Heart right ventricle (tissue), 16 donors: Measurements from ENCODE around the gene LGR4. TPM values are rescaled to one million over a fixed set of nuclear protein-coding genes. Genes with fewer than 3 reads are reported as not detected.

Experiments used
- ATAC-seq, 8 donors: fragments of 200-7000 bp; cut with Tn5 transposase; one replicate each; pipeline ENCODE4 v1.9.1; 2020; ENCODE audit warnings: mild to moderate bottlenecking in 8 of 8, moderate library complexity in 8 of 8, moderate number of reproducible peaks in 1 of 8
- DNase-seq, 2 donors: peaks; one replicate each; pipeline ENCODE4 v3.0.0-alpha.2; 2020
- H3K27ac ChIP-seq, 10 donors: fragments of 200-600 bp; sonication (generic) in 2 of 10; one replicate each; pipeline versions ENCODE4 v1.5.0 to v1.8.0; 2020 to 2022; ENCODE audit warnings: mild to moderate bottlenecking in 3 of 10
- H3K27me3 ChIP-seq, 7 donors: fragments of 200-600 bp; one replicate each; pipeline ENCODE4 v1.8.0; 2021 to 2022; ENCODE audit warnings: mild to moderate bottlenecking in 2 of 7
- H3K36me3 ChIP-seq, 9 donors: fragments of 200-600 bp; sonication (generic) in 1 of 9; one replicate each; pipeline versions ENCODE4 v1.5.0 to v1.8.0; 2020 to 2022; ENCODE audit warnings: mild to moderate bottlenecking in 2 of 9
- H3K4me1 ChIP-seq, 9 donors: fragments of 200-600 bp; sonication (generic) in 1 of 9; one replicate each; pipeline versions ENCODE4 v1.5.0 to v1.8.0; 2020 to 2022; ENCODE audit warnings: mild to moderate bottlenecking in 4 of 9
- H3K4me3 ChIP-seq, 10 donors: fragments of 200-600 bp; sonication (generic) in 2 of 10; one replicate each; pipeline versions ENCODE4 v1.5.0 to v1.8.0; 2020 to 2022; ENCODE audit warnings: mild to moderate bottlenecking in 7 of 10, moderate library complexity in 2 of 10
- H3K9me3 ChIP-seq, 11 donors: fragments of 200-600 bp in 10 of 11; sonication (generic) in 2 of 11; one replicate each; pipeline versions ENCODE4 v1.5.0 to v1.8.0; 2013 to 2022; ENCODE audit warnings: mild to moderate bottlenecking in 2 of 11, control low read depth in 1 of 11, moderate library complexity in 1 of 11
- WGBS, 2 donors: extraction: QIAGEN DNeasy Blood & Tissue Kit; methylation state at CpG; one replicate each; pipeline ENCODE4 v1.1.7; 2013; ENCODE audit warnings: inconsistent platforms in 1 of 2; 5-methylcytosine and 5-hydroxymethylcytosine counted together
- intact Hi-C, 10 donors: fragments of 100-400 bp; cut with DNase I; formaldehyde crosslinking; loops; one replicate each; pipeline versions ENCODE4 v1.11.1 to v1.14.2; 2022
- polyA plus RNA-seq, 2 donors: library from polyadenylated mRNA; stranded (reverse); fragments of 200-250 nt; gene quantifications; one replicate each; pipeline ENCODE4 v1.2.3, GENCODE V29; 2013
- total RNA-seq, 10 donors: library from RNA; stranded (reverse); fragmentation: NEBNext Ultra II Directional in 3 of 10; extraction: Animal tissue kit (Norgen Biotek cat#: 25700) in 3 of 10; gene quantifications; one replicate each; pipeline versions ENCODE4 v1.2.1 to v1.2.4, GENCODE V29; 2021 to 2023
- TF ChIP-seq, protein P1 (sequence below), 9 donors: fragments of 200-600 bp; sonication (generic) in 2 of 9; IDR thresholded peaks; one replicate each; pipeline versions ENCODE4 v1.5.0 to v1.8.0; 2021 to 2022; ENCODE audit warnings: antibody characterized with exemption in 9 of 9, mild to moderate bottlenecking in 5 of 9, moderate library complexity in 1 of 9
- donor health status: Arrhythmogenic right ventricular cardiomyopathy.
- donor health status: ischemic (EF 13 %, LVEDD 7.1; RV severe dilation, severe dysfunction).
- donor health status: healthy with polysubstance abuse.
- donor health status: DM: no; HTN: yes; CAD: no.
- donor health status: DM: no; HTN: no; CAD: no.
- donor health status: ischemic (EF 25% LVEDD 6.9; RV normal size, moderate dysfunction).
- donor health status: ischemic (EF 25% LVEDD 5.7; RV mildly dilated, moderate dysfunction).
- donor health status: healthy.
- donor health status: DM: yes; HTN: yes; CAD: no.
- donor health status: Ischemic cardiomyopathy.
- donor health status: ischemic (EF 35%, LVEDD 5.7; RV mildly dilated, moderate dysfunction).
- donor health status: nonischemic (EF 11% LVEDD 7.7; RV severe dilation, severe dysfunction).
- donor health status: DM: yes; HTN: yes; CAD: no.
- donor health status: PGD.
- donor health status: ischemic (EF 29% LVEDD 5.4; RV normal size, mild dysfunction).
- donor health status: nonischemic (EF 23%, LVEDD 6.1; RV moderate dilation, normal function).

LGR4 gene
- total and polyA plus RNA-seq, 12 donors = 6.0 to 41.0 (median 21.7) TPM

GRCh38 chr11:27380771-27381170, 91.8 kb downstream of the LGR4 start:
- no peak for ATAC-seq
- 96 to 98% methylated on average over 2 of the region's 2 CpGs for WGBS, 2 donors
- no peak for DNase-seq
- Histone ChIP-seq H3K4me1 (peaks cover 0 to 20% (median 0%) of the 10 kb centered on the region in 9 donors), H3K27ac (no peak overlapping the region), H3K27me3 (no peaks in the 10 kb centered on the region), H3K9me3 (no peaks in the 10 kb centered on the region), H3K36me3 (peaks cover 0 to 80% (median 0%) of the 10 kb centered on the region in 9 donors), H3K4me3 (no peak overlapping the region)
- TF ChIP-seq, protein P1, sequence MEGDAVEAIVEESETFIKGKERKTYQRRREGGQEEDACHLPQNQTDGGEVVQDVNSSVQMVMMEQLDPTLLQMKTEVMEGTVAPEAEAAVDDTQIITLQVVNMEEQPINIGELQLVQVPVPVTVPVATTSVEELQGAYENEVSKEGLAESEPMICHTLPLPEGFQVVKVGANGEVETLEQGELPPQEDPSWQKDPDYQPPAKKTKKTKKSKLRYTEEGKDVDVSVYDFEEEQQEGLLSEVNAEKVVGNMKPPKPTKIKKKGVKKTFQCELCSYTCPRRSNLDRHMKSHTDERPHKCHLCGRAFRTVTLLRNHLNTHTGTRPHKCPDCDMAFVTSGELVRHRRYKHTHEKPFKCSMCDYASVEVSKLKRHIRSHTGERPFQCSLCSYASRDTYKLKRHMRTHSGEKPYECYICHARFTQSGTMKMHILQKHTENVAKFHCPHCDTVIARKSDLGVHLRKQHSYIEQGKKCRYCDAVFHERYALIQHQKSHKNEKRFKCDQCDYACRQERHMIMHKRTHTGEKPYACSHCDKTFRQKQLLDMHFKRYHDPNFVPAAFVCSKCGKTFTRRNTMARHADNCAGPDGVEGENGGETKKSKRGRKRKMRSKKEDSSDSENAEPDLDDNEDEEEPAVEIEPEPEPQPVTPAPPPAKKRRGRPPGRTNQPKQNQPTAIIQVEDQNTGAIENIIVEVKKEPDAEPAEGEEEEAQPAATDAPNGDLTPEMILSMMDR (IDR thresholded peaks at IDR 0.05) = no peak
- intact Hi-C loops = loop anchor here in 1 of 10 donors (10.0 kb wide), 1 partner anchor 94 kb away; the partner anchor contains the start of gene LGR4

DNA sequence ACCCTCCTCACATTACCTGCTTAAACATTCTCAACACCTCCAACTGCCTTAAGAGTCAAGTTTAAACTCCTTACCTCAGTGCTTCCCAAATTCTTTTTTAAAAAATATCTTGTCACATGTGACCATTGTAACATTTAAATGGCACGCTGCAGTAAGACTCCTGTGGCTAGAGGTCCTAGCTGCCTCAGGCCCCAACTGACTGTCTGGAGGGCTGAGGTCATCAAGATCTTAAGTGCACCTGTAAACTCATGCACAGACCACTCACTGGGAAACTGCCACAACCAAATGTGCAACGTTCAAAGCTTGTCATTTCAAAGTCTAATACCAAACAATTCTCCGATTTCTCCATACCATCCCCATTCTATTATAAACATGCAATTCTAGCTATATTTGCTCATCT, 93.1 kb downstream of the LGR4 start:
- WGBS, 2 donors = 79 to 87% methylated on average over 3 of the region's 3 CpGs
- Histone ChIP-seq H3K9me3 (no peaks in the 10 kb centered on the region), H3K4me3 (no peak overlapping the region), H3K27ac (no peak overlapping the region), H3K36me3 (peaks cover 0 to 89% (median 0%) of the 10 kb centered on the region in 9 donors), H3K4me1 (peaks cover 0 to 8% (median 0%) of the 10 kb centered on the region in 9 donors), H3K27me3 (no peaks in the 10 kb centered on the region)
- no peak for DNase-seq
- intact Hi-C loops = no loop called here
- TF ChIP-seq, protein P1 (IDR thresholded peaks at IDR 0.05) = no peak
- no peak for ATAC-seq

DNA sequence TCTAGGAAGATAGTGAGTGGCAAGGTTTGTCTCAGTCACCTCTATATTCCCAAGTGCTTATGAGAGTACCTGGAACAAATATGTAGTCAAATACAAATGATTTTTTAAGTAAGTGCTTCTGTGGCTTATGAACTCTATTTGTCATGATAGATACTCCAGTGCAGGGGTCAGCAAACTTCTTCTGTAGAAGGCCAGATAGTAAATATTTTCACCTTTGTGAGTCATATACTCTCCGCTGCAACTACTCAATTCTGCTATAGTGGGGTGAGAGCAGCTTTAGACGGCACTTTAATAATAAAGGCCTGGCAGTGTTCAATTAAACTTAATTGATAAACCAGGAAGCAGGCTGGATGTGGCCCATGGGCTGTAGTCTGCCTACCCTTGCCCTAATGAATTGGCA, 97.2 kb downstream of the LGR4 start:
- intact Hi-C loops = no loop called here
- Histone ChIP-seq H3K9me3 (no peaks in the 10 kb centered on the region), H3K4me3 (no peak overlapping the region), H3K27ac (no peak overlapping the region), H3K4me1 (no peaks in the 10 kb centered on the region), H3K36me3 (peaks cover 0 to 91% (median 16%) of the 10 kb centered on the region in 9 donors), H3K27me3 (no peaks in the 10 kb centered on the region)
- DNase-seq (no peak), ATAC-seq (no peak)
- WGBS, 2 donors = 98 to 99% methylated on average over 2 of the region's 2 CpGs
- TF ChIP-seq, protein P1 (IDR thresholded peaks at IDR 0.05) = no peak

GRCh38 chr11:27373856-27374602, 98.6 kb downstream of the LGR4 start:
- intact Hi-C loops = no loop called here
- DNase-seq (no peak), ATAC-seq (no peak)
- no peak overlapping the region for H3K27ac ChIP-seq
- H3K27me3 ChIP-seq = no peaks in the 10 kb centered on the region
- 74 to 83% methylated on average over 6 of the region's 6 CpGs for WGBS, 2 donors
- TF ChIP-seq, protein P1 (IDR thresholded peaks at IDR 0.05) = no peak
- H3K36me3 ChIP-seq = peaks cover 0 to 85% (median 16%) of the 10 kb centered on the region in 9 donors
- no peaks in the 10 kb centered on the region for H3K4me1 ChIP-seq
- no peaks in the 10 kb centered on the region for H3K9me3 ChIP-seq
- H3K4me3 ChIP-seq = no peak overlapping the region
